IMR-90 (cell line): ENCODE measurements around the gene PRELID1. TPM values are rescaled to one million over a fixed set of nuclear protein-coding genes. Genes with fewer than 3 reads are reported as not detected.

ENCODE experiments used
- ATAC-seq: fragments of 200-7000 bp; cut with Tn5 transposase; 2 replicates; pipeline ENCODE4 v1.9.1; 2020; ENCODE audit warnings: low read depth, mild to moderate bottlenecking, moderate library complexity
- BruUV-seq: library from RNA; stranded (reverse); fragments of 400-500 nt; replicated peaks from 2 replicates; lab custom pipeline; 2021; lab: Mats Ljungman, UMichigan
- CTCF ChIA-PET: fragments of 300-600 bp; formaldehyde crosslinking; extraction: SDS; loops from one replicate; lab custom pipeline; 2021; ENCODE audit warnings: antibody characterized with exemption; lab: Yijun Ruan, JAX
- POLR2A ChIA-PET: fragments of 300-600 bp; sonication (Branson Sonifier 250); formaldehyde crosslinking; loops from one replicate; lab custom pipeline; 2022; ENCODE audit warnings: antibody characterized with exemption; ENCODE audit not compliant: unreplicated experiment; lab: Charles Lee
- DNase-seq: peaks from one replicate; pipeline ENCODE4 v3.0.0; 2013
- H2AFZ ChIP-seq: replicated peaks from 2 replicates; pipeline ENCODE3; 2013; ENCODE audit warnings: low read length, mild to moderate bottlenecking; ENCODE audit not compliant: poor library complexity
- H2AK5ac ChIP-seq: 2 replicates; pipeline ENCODE4 v1.6.1; 2013; ENCODE audit warnings: low read depth, low read length, inconsistent platforms
- H2AK9ac ChIP-seq: replicated peaks from 2 replicates; pipeline ENCODE3; 2013; ENCODE audit warnings: mild to moderate bottlenecking, low read depth, low read length, moderate library complexity; ENCODE audit not compliant: poor library complexity
- H2BK120ac ChIP-seq: 2 replicates; pipeline ENCODE4 v1.6.1; 2013; ENCODE audit warnings: low read depth, low read length, inconsistent platforms
- H2BK15ac ChIP-seq: 3 replicates; pipeline ENCODE4 v1.6.1; 2013; ENCODE audit warnings: low read depth, low read length, inconsistent platforms
- H2BK20ac ChIP-seq: 2 replicates; pipeline ENCODE4 v1.6.1; 2013; ENCODE audit warnings: low read depth, mild to moderate bottlenecking, inconsistent platforms, low read length, moderate library complexity
- H2BK5ac ChIP-seq: 2 replicates; pipeline ENCODE4 v1.6.1; 2013; ENCODE audit warnings: mild to moderate bottlenecking, low read depth, low read length, inconsistent platforms; ENCODE audit not compliant: poor library complexity, severe bottlenecking
- H3K14ac ChIP-seq: replicated peaks from 2 replicates; pipeline ENCODE4 v1.6.1; 2013; ENCODE audit warnings: low read depth, low read length, inconsistent platforms
- H3K18ac ChIP-seq: 2 replicates; pipeline ENCODE4 v1.6.1; 2013; ENCODE audit warnings: low read depth, low read length, control low read depth
- H3K23ac ChIP-seq: 2 replicates; pipeline ENCODE4 v1.6.1; 2013; ENCODE audit warnings: low read depth, low read length, inconsistent platforms
- H3K27ac ChIP-seq: 2 replicates; pipeline ENCODE4 v1.5.1; 2013; ENCODE audit warnings: mild to moderate bottlenecking, control low read depth, low read length; ENCODE audit not compliant: insufficient read depth
- H3K27me3 ChIP-seq: 2 replicates; pipeline ENCODE4 v1.6.1; 2013; ENCODE audit warnings: low read length; ENCODE audit not compliant: control insufficient read depth, insufficient read depth
- H3K36me3 ChIP-seq: 2 replicates; pipeline ENCODE4 v1.6.1; 2013; ENCODE audit warnings: low read length, mixed read lengths; ENCODE audit not compliant: control insufficient read depth, insufficient read depth
- H3K4ac ChIP-seq: 2 replicates; pipeline ENCODE4 v1.6.1; 2013; ENCODE audit warnings: low read depth, low read length, inconsistent platforms
- H3K4me1 ChIP-seq: 2 replicates; pipeline ENCODE4 v1.6.1; 2013; ENCODE audit warnings: low read length, mixed read lengths; ENCODE audit not compliant: control insufficient read depth, insufficient read depth
- H3K4me2 ChIP-seq: 2 replicates; pipeline ENCODE4 v1.6.1; 2013; ENCODE audit warnings: low read depth, mild to moderate bottlenecking, control low read depth, low read length, moderate library complexity
- H3K4me3 ChIP-seq: 2 replicates; pipeline ENCODE4 v1.5.1; 2013; ENCODE audit warnings: low read depth, mild to moderate bottlenecking, control low read depth, low read length, moderate library complexity; ENCODE audit not compliant: insufficient read depth
- H3K56ac ChIP-seq: 2 replicates; pipeline ENCODE4 v1.6.1; 2013; ENCODE audit warnings: low read length, inconsistent platforms; ENCODE audit not compliant: insufficient read depth; ENCODE audit errors: extremely low read depth
- H3K79me1 ChIP-seq, 2 experiments: 2 replicates each; pipeline ENCODE4 v1.6.1; 2013; ENCODE audit warnings: low read length in 2 of 2, inconsistent platforms in 1 of 2, low read depth in 1 of 2
- H3K9ac ChIP-seq: 2 replicates; pipeline ENCODE4 v1.6.1; 2013; ENCODE audit warnings: low read depth, low read length, control low read depth
- H3K9me1 ChIP-seq: 2 replicates; pipeline ENCODE4 v1.6.1; 2013; ENCODE audit warnings: low read length, inconsistent platforms; ENCODE audit not compliant: insufficient read depth
- H3K9me3 ChIP-seq: 2 replicates; pipeline ENCODE4 v1.6.1; 2013; ENCODE audit warnings: low read length; ENCODE audit not compliant: control insufficient read depth, insufficient read depth
- H4K20me1 ChIP-seq: 2 replicates; pipeline ENCODE4 v1.6.1; 2013; ENCODE audit warnings: low read length, inconsistent platforms; ENCODE audit not compliant: insufficient read depth
- H4K5ac ChIP-seq: 2 replicates; pipeline ENCODE4 v1.6.1; 2013; ENCODE audit warnings: mild to moderate bottlenecking, low read depth, low read length, control low read depth
- H4K8ac ChIP-seq, 2 experiments: 2 replicates each; pipeline ENCODE4 v1.6.1; 2013; ENCODE audit warnings: low read depth in 2 of 2, low read length in 2 of 2, control low read depth in 1 of 2, inconsistent platforms in 1 of 2
- H4K91ac ChIP-seq: 2 replicates; pipeline ENCODE4 v1.6.1; 2013; ENCODE audit warnings: low read depth, low read length, inconsistent platforms; ENCODE audit not compliant: insufficient read depth
- BHLHE40 ChIP-seq: fragments of 150-350 bp; IDR thresholded peaks from 2 replicates; pipeline ENCODE4 v1.6.1; 2016; ENCODE audit warnings: mild to moderate bottlenecking, low read depth, low read length
- CHD1 ChIP-seq: IDR thresholded peaks from 2 replicates; pipeline ENCODE4 v1.6.1; 2012; ENCODE audit warnings: low read depth, low read length, improper control_type of control experiment
- CTCF ChIP-seq: conservative IDR thresholded peaks from 2 replicates; pipeline ENCODE4 v1.5.1; 2012; ENCODE audit warnings: mild to moderate bottlenecking, low read depth, low read length, improper control_type of control experiment
- MAZ ChIP-seq: IDR thresholded peaks from 2 replicates; pipeline ENCODE4 v1.6.1; 2012; ENCODE audit warnings: low read depth, mild to moderate bottlenecking, low read length, improper control_type of control experiment, moderate library complexity, borderline replicate concordance
- MXI1 ChIP-seq: IDR thresholded peaks from 2 replicates; pipeline ENCODE4 v1.6.1; 2012; ENCODE audit warnings: low read depth, mild to moderate bottlenecking, low read length, moderate library complexity, borderline replicate concordance
- NFE2L2 ChIP-seq: fragments of 150-350 bp; IDR thresholded peaks from 2 replicates; pipeline ENCODE4 v1.6.1; 2016; ENCODE audit warnings: low read depth, mild to moderate bottlenecking, low read length
- RCOR1 ChIP-seq: IDR thresholded peaks from 2 replicates; pipeline ENCODE4 v1.6.1; 2012; ENCODE audit warnings: mild to moderate bottlenecking, low read length, improper control_type of control experiment; ENCODE audit not compliant: insufficient replicate concordance
- RFX5 ChIP-seq: IDR thresholded peaks from 2 replicates; pipeline ENCODE4 v1.8.0; 2012; ENCODE audit warnings: low read depth, mild to moderate bottlenecking, low read length, moderate library complexity
- USF2 ChIP-seq: fragments of 150-350 bp; IDR thresholded peaks from 2 replicates; pipeline ENCODE4 v1.6.1; 2017; ENCODE audit warnings: mild to moderate bottlenecking, antibody characterized with exemption, low read length, low read depth
- WGBS, 2 experiments: methylation state at CpG; one replicate each; pipeline versions ENCODE4 v1.1.5 to v1.1.7; 2013; ENCODE audit warnings: missing lambda C conversion rate in 2 of 2; ENCODE audit not compliant: insufficient read length in 1 of 2; ENCODE audit errors: extremely low coverage in 2 of 2; 5-methylcytosine and 5-hydroxymethylcytosine counted together
- dilution Hi-C: fragments of 300-500 bp; cut with HindIII; formaldehyde crosslinking; loops from one replicate; pipeline ENCODE4 v1.14.3; 2018; ENCODE audit warnings: low sequenced_read_pairs; ENCODE audit not compliant: unreplicated experiment
- in situ Hi-C: fragments of 300-500 bp; cut with MboI; formaldehyde crosslinking; loops from 3 replicates; pipeline ENCODE4 v1.14.3; 2019; ENCODE audit warnings: low sequenced_read_pairs, inconsistent platforms, mixed read lengths
- intact Hi-C: fragments of 100-400 bp; cut with micrococcal nuclease; formaldehyde crosslinking; loops from 2 replicates; pipeline ENCODE4 v1.10.0; 2022
- polyA plus RNA-seq, 3 experiments: library from polyadenylated mRNA; depleted of rRNA; stranded (reverse); fragments of >200 nt; gene quantifications; 2 replicates each; pipeline ENCODE4 v1.2.3, GENCODE V29; 2012; ENCODE audit warnings: low replicate concordance in 1 of 3
- total RNA-seq: library from RNA; depleted of rRNA; stranded (reverse); fragments of >200 nt; gene quantifications from 2 replicates; pipeline ENCODE4 v1.2.3, GENCODE V29; 2012
- TF ChIP-seq, protein P1 (sequence below): fragments of 150-350 bp; IDR thresholded peaks from 2 replicates; pipeline ENCODE4 v1.6.1; 2016; ENCODE audit warnings: low read depth, mild to moderate bottlenecking, low read length, moderate library complexity, borderline replicate concordance

PRELID1 gene
- total and polyA plus RNA-seq, 2 of the 4 experiments (the other 2 are of a cell fraction) = 116 to 239 TPM

- Histone ChIP-seq H2BK20ac (no peak overlapping the region), H3K56ac (no peak overlapping the region), H3K9me1 (0 out of 2 replicates have a peak, but pooled peaks cover 2% of the 10 kb centered on the region), H3K14ac (no peak overlapping the region), H3K79me1 (peaks cover 4 to 31% of the 10 kb centered on the region in 2 experiments; a peak in 3 of 4 replicates), H4K20me1 (peaks cover 28% of the 10 kb centered on the region), H4K8ac (no peak overlapping the region), H2AK9ac (peak overlapping the region; percentile 82), H3K9ac (no peak overlapping the region), H3K4me2 (no peak overlapping the region), H3K36me3 (no peaks in the 10 kb centered on the region), H3K18ac (no peak overlapping the region), H4K91ac (no peak overlapping the region), H3K9me3 (no peaks in the 10 kb centered on the region), H2BK120ac (no peak overlapping the region), H2BK15ac (no peak overlapping the region), H3K4me1 (peaks cover 7% of the 10 kb centered on the region; the same call in 1 of the 2 replicates), H3K27ac (no peak overlapping the region), H2AK5ac (no peak overlapping the region), H3K23ac (no peak overlapping the region), H3K4me3 (no peak overlapping the region), H2AFZ (no peak overlapping the region), H2BK5ac (no peak overlapping the region), H3K4ac (no peak overlapping the region), H4K5ac (no peak overlapping the region), H3K27me3 (no peaks in the 10 kb centered on the region)
- POLR2A ChIA-PET = no interaction called here
- no peak for DNase-seq
- no TSS peak for BruUV-seq
- no peak for ATAC-seq
- dilution Hi-C loops = no loop called here
- CTCF ChIA-PET = interaction anchor here (0.6 kb wide), 1 partner anchor 201 kb away, joined by 4 read pairs; no protein-coding TSS in a partner anchor
- in situ Hi-C loops = no loop called here
- intact Hi-C loops = no loop called here
- no peak for TF ChIP-seq CTCF
- TF ChIP-seq MXI1 = no peak
- no peak for TF ChIP-seq NFE2L2
- TF ChIP-seq RFX5 = no peak
- no peak for TF ChIP-seq CHD1
- TF ChIP-seq USF2 = no peak
- no peak for TF ChIP-seq MAZ
- no peak for TF ChIP-seq BHLHE40
- TF ChIP-seq, protein P1, sequence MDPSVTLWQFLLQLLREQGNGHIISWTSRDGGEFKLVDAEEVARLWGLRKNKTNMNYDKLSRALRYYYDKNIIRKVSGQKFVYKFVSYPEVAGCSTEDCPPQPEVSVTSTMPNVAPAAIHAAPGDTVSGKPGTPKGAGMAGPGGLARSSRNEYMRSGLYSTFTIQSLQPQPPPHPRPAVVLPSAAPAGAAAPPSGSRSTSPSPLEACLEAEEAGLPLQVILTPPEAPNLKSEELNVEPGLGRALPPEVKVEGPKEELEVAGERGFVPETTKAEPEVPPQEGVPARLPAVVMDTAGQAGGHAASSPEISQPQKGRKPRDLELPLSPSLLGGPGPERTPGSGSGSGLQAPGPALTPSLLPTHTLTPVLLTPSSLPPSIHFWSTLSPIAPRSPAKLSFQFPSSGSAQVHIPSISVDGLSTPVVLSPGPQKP = no peak
- TF ChIP-seq RCOR1 = no peak
- 81% methylated on average over 3 of the region's 7 CpGs; no CpG with 5 or more reads in 1 of the 2 experiments for WGBS, 2 experiments
Measured at GRCh38 chr5:177315411-177315810, 11.8 kb downstream of the PRELID1 start.
